Stimulated activated CD4-positive, alpha-beta T cell treated with anti-CD3 and anti-CD28 coated beads, Interleukin-15, amount 100 ng/mL, for 24 hours (primary cell): ENCODE results near the gene KCNIP3.
A peak's percentile ranks its signal among the peaks of the same experiment; 100 is the strongest.

Experiments used
- DNase-seq: peaks from one replicate; pipeline ENCODE4 v3.0.0-alpha.2; 2020

KCNIP3 gene

DNA sequence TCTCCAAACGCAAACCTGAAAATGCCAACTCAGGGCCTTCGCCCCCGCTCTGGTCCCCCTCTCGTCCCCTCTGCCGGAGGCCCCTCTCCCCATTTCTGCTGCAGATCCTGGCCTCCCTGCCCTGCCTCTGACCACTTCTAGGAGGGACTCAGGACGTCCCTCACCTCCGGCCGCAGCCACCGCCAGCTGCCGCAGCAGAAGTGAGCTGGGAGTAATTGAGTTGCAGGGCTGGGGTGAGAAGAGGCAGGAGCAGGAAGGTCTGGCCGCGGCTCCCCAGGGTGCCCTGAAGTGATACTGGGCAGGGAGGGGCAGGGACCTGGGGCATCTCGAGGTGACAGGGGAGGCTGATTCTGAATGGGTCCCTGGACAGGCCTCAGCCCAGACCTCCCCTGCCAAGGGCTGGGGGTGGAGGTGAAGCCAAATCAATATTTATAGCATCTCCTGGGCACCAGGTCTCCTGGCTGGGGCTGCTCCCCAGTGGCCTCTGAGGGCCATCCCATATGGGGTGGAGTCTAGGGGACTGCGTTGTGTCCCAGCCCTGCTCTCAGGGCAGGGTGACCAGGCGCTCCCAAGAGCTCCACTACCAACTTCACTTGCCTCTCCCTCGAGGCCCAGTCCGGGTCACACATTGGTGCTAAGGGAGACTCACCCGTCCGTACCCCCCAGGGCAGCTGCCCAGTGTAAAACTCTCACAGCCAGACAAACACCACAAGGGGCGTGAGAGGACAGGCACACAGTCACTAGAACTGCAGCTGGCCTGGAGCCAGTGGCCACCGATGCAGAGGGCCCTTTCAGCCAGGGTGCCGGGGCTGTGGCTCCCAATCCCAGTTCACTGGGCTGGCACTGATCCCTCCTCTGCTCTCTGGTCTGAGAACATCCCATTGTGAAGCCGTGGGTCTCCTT, 33.0 kb downstream of the KCNIP3 start:
- DNase-seq: no peak

DNA sequence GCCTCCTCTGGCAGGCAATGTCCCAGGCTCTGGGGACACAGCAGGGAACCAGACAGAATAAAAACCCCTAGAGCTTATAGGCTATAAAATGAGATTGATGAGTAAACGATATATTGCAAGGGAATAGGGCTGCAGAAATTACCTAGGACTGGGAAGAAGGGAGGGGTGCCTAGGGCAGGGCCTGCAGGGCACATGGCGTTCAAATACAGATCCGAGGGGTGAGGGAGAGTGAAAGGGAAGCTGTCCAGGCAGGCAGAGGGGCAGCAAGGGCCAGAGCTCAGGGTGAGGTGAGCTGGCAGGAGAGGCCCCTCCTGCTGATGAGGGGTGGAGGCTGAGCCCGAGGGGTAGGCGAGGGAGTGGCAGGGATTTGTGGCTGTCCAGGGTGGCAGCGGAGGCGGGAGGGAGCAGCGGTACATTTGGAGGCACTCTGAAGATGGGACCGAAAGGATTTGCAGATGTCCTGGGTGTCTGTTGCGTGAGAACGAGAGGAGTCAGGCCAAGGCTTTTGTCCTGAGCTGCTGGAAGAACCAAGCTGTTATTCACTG, 33.7 kb downstream of the KCNIP3 start:
- DNase-seq: no peak

DNA sequence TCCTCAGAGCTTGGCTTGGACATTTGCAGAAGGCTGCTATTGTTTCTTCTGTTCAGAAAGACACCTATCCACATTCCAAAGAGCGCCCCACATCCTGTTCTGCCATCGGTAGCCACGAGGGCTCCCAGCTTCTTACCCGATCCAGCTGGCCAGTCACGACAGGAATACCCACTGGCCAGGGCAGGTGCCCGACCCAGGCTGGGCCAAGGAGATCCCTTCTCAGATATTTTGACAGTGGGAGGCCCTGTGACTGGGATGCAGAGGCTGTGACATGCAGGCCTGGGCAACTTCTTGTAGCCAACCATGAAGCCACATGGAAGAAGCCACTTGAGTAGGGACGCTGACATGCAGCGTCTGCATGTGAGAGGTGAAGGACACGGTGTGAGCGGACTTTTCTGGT, 34.5 kb downstream of the KCNIP3 start:
- DNase-seq: no peak

DNA sequence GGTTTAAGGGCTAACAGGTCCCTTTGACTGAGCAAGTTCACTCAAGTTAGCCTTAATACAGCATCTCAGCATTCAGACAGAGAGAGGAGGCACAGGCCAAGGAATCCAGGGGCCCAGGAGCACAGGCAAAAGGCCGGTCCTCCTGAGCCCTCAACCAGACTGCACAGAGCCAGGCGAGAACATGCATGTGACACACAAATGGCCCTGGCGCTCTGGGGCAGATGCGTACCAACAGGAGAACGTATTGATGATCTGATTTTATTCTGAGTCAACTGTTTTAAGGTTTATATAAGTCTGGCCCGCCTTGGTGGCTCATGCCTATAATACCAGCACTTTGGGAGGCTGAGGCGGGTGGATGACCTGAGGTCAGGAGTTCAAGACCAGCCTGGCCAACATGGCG, 34.9 kb downstream of the KCNIP3 start:
- no peak for DNase-seq

DNA sequence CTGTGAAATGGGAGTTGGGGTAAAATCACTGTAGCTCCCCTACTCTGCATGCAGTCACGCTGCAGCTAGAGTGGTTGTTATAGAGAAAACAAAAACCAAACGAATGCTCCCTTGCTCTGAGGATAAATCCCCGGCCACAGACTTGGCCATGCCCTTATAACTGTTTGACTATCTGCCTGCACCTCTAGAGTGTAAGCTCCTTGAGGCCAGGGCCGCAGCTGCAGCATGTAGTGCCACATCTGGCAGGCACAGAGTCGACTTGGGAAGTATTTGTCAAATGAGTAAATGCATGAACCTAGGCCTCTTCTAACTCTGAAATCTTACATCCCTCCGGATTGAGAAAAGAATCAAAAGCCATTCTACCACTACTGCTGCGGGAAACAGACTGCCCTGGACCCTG, 35.9 kb downstream of the KCNIP3 start:
- no peak for DNase-seq

DNA sequence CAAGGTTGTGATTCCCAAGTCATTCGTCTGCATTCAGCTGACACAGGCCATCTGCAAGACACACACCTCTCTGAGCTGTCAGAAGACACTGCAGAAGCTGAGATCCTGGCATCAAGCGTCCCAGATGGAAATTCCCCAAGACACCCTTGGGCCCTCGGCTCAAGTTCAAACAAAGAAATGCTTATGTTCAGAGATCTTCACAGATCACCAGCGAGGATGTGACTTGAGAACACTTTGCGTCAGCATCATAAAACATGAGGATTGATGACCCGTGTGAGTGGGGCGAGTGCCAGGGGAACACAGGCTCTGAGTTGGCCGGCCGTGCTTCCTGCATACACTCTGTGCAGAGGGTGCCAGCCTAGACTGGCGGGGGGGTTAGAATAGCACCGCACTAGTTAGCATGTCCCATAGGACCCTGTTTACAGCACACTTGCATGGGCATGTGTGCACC, 36.8 kb downstream of the KCNIP3 start:
- no peak for DNase-seq

DNA sequence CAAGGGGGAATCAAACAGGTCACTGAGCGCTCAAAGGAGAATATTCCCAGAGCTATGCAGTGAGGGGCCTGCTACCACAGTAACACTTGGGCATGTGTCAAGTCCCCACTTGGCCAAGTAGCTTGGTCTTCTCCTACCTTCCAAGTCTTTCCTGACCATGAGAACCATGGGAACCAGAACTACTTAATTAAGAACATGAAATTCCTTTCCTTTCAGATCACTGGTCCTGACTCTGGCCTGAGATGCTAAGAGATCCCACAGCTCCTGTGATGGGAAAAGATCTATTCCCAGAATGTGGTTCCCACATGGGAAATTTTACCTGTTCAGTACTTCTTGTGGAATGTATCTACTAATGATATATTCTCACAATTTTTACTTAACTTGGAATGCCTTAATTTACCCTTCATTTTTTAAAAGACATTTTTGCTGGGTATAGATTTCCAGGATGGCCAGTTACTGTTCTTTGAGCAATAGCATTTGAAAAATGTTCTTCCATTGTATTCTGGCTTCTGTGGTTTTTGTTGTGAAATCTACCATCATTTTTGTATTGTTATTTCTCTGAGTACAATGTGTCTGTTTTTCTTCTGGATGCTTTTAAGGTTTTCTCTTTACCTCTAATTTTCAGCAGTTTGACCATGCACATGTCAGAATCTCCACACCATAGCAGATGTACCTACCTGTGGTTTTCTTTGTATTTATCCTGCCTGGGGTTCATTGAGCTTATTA, 37.9 kb downstream of the KCNIP3 start:
- no peak for DNase-seq

DNA sequence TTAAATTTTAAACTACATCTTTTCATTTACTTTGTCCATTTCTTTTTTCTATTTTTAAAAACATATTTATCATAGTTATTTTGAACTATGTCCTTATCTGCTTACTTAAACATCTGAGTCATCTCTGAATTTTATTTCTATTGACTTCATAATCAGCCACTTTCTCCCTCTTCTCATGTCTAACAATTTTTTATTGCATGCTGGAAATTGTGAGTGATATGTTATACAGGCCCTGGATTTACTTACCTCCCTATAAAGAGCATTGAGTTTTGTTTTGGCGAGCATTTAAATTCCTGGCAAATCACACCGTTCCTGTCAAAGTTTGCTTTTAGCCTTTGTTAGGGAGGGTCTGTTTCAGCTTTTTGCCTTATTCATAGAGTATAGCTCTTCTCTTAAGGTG, 39.3 kb downstream of the KCNIP3 start:
- DNase-seq: no peak

DNA sequence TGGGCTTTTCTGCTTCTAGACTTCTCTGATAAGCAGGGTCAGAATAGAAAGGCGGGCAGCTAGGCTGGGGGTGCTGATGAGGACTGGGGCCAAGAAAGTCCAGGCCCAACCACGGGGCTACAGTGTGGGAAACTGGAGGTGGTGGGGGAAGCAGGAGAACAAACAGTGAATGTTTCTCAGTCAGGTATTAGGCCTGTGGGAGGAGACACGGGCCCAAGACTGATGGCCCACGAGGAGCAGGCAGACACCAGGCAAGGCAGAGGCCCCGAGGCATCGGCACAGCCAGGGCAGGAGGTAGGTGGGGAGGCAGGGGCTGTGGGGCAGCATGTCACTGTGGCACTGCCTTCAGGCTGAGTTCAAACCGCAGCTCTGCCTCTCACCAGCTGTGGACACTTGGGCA, 40.7 kb downstream of the KCNIP3 start:
- no peak for DNase-seq

DNA sequence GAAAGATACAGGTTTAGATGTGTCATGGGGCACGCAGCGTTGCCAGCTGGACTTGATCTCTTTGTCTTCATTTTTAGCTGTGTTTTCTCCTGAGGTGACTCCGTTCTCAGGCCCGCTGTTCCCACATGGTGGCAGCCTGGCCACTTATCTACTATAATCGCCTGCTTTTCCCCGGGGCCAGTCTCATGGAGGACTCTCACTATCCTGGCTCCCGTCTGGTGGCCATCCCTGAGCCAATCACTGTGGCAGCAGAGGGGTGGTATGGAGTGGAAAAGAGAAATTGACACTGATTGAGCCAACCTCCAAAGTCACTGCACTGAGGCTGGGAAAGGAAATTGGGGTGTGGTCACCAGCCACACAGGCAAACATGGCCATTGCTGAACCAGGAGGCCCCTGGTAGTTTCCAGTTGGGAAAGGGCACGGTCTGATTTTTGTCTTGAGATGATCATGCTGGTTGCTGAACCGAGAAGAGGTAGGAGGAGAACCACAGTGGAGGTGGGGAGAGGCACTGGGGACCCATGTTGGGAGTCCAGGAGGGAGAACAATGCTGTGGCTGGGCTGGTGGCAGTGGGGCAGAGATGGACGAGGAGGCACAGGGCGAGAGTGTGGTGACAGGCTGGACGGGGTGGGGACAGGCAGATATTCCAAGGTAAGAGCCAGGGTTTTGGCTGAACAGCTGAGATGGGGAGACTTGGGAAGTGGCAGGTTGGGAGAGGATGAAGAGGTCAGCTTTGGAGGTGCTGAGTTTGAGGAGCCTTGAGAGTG, 45.6 kb downstream of the KCNIP3 start:
- no peak for DNase-seq

DNA sequence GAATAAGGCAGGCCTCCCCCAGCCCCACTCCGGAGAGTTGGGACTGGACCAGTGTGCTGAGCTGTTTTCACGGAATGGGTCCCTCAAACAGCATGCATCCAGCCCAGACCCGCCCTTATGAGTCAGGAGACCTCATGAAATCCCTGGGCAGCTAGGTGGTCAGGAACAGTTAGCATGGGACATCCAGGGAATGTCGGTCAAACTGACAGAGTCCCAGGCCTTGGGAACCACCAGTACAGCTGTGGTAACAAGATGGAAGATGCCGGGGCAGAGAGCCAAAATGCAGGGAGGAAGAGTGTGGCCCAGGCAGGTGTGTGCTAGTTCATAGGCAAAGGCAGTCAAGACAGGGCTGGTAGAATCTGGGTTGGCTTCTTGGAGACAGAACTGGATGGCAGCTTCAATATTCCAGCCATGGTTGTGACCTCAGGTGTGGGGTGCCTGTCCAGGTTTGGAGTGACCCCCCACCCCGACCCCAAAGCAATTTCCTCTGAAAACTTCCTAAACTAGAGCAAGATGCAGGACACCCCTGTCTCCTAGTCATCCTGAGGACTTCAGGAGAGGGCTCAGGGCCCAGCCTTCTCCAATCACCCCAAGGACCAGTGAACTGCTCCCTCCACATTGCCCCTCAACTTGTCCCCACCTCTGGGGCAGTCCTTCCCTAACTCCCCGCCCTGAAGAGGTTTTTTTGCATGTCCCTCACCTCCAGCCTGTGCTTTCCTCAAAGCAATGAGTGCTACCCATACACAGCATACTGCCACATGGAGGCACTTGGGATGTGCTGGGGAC, 46.5 kb downstream of the KCNIP3 start:
- DNase-seq: no peak

DNA sequence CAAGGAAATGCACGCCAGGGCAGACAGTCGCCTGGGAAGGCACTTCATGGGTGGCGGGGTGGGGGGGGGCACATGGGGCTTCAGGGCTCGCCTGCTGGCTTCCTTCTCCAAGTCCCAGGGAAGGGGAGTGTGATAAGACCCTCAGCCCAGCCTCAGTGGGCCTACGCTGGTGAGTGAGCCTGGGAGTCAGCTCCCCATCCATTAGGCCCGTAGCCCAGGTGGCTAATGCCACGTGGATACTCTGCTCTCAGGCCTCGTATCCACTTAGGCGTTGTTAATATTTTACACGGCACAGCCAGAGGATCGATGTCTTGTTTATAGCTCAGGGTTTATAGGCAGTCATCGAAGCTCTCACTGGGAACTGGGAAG, 47.1 kb downstream of the KCNIP3 start:
- no peak for DNase-seq

DNA sequence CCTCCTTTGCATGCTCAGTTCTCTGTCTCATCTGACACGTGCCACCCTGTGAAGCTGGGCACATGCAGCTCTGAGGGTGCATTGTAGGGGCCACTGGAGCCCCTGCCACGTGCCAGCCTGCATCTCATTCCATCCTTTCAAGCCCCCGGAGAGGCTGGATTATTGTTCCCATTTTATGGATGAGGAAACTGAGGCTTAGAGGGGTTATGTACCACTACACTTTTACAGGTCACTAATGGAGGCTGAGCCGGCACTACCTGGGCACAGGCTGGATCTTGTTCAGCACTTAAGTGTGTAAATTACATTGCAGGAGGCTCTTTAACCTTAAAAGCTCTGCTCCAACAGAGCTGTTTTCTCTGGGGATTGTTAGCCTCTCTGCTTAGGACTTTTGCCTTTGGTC, 47.5 kb downstream of the KCNIP3 start:
- no peak for DNase-seq

DNA sequence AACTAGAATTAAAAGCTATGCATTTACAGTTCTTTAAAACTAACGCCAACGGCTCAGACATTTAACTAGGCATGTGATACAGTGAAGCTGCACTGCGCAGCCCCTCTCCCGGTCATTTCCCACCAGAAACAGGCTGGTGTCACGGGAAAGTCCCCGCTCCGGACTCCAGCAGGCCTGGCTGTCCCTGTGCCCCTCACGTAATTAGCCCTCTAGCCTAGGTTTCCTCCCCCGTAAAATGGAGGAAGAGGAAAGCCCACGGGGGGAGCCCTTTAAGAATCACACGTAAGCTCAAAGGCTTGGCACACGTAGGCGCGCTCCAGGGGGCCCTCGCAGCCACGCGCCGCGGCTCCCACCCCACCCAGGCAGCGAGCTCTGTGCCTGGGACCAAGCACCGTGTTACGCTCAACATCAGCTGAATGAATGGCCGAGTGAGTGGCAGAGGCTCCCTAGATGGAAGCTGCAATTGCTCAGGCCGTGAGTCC, 48.0 kb downstream of the KCNIP3 start:
- no peak for DNase-seq

DNA sequence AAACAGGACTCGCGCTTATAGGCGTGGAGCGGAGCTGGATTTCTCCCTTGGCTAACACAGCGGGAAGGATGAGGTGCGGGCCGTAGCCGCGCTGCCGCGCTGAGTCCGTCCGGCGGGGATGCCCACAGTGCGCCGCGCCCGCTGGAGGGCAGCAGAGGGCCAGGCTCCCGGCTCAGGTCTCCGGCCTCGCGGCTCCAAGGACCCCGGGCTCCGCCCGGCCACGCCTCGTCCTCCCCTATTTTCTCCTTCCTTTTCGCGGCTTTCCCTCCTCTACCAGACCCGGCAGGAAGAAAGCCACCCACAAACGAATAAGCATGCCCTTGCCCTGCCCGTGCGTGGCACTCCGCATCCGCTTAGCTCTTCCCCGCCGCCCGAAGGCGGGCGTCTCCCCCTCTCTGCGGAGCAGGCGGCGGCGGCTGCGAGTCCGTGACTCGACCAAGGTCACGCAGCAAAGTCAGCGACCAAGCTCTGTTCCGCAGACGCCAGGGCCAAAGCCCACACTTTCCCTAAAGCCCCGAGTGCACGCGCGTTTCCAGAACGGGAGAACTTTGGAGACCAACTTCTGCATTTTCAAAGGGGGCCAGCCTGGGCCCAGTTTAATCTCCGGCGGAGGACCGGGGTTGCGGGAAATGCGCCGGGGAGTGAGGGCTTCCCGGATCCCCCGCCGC, 48.5 kb downstream of the KCNIP3 start:
- DNase-seq: peak; percentile 82

DNA sequence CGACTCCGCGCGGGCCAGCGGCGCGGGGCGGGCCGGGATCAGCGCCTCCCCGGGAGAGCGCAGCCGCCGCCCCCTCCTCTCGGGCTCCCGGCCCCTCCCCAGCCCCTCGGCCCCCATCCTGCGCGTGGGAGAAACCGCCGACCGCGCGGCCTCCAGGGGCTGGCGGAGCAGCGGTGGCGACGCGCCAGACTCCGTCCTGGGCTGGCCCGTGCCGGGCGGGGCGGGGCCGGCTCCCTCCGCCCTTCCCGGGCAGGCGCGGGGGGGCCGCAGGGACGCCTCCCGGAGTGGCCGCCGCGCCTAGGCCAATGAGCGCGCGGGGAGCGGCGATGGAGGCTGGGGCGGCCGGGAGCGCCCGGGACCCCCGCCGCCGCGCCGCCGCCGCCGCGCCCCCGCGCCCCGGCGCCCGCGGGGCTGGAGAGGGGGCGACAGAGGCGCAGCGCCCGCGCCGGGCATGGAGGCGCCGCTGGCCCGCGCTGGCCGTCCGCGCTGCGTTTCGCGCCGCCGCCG, 49.1 kb downstream of the KCNIP3 start:
- DNase-seq: peak; percentile 41

DNA sequence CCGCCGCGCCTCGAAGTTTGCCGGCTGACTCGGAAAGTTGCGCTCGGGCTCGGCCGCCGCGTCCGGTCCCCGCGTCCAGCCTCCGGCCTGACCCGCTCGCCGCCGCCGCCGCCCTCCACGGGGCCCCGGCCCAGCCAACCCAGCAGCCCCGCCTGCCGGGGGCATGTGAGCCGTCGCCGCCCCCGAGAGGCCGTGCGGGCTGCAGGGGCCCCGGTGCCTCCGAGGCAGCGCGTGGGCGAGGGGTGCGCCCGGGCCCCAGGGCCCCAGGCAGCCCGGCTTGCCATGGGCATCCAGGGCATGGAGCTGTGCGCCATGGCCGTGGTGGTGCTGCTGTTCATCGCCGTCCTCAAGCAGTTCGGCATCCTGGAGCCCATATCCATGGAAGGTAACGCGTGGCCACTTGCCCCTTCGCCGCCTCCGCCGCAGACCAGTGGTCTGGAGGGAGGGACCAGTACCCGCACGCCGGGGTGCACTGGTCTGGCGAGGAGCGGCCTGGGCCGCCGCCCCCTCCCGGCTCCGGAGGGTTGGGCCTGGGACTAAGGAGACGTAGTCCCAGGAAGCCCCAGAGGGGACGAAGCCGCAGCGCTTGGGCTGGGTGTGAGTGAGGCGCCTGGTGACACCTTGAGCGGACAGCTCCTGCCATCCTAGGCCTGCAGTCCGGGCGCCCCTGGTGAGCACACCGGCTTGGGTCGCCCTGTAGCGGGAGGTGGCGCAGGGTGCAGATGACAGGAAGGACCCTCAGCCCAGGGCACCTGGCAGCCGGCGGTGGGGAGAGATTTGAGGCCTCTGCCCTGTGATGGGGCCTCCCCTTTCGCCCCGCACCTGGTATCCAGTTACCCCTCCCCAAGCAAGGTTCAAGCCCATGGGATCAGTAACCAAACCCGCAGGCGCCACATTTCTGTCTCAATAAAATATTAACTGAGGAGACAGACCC, 49.9 kb downstream of the KCNIP3 start:
- peak; percentile 36 for DNase-seq

DNA sequence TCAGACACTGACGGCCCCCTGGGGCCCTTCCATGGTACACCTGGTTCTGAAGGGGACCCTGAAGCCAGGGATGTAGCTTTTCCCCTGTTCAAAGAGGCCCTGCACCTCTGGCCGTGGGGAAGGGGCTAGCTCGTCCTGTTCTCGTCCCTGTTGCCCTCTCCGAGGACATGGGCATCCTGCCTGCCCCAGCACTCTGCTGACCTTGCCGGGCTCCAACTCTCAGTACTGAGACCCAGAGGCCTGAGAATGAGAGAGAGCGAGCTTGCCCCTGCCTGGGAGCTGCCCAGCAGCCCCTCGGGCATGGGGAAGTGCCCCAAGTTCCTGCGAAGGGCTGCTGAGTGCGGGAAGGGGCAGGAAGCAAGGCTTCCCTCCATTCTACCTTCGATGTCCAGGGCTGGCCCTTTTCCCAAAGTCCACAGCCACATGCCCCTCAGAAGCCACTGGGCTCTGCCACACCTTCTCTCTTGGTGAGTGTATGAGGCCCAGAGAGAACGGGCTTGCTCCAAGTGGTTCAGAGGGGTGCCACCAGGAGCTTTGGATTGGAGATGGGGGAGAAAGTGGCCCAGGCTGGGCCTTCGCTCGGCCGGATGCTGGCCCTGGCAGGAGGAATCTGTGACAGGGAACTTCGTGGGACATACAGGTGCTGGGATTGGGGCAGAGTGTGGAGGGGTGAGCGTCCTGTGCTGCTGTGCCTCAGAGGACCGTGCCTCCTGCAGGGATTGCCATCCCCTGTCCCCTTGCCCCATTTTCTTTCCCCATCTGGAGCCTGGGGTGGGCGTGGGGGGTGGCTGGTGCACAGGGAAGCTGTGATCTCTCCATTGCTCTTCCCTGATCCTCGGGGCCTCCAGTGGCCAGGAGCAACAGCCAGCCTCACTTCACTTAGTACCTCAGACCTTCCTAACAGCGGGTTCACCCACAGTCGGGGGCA, 50.8 kb downstream of the KCNIP3 start:
- no peak for DNase-seq
